Osteoblast (primary cell): Measurements from ENCODE around the gene GRAPL. TPM values are rescaled to one million over a fixed set of nuclear protein-coding genes. Genes with fewer than 3 reads are reported as not detected.
A peak's percentile ranks its signal among the peaks of the same experiment; 100 is the strongest.
"Not testable (repeated sequence)": the region's sequence is repeated elsewhere in the genome, so short reads cannot be mapped to it uniquely, and the experiment has no call there.

ENCODE experiments used
- DNase-seq: peaks from one replicate; pipeline ENCODE4 v3.0.0; 2011; ENCODE audit warnings: low spot score, mixed read lengths; ENCODE audit not compliant: insufficient read length; ENCODE audit errors: missing footprints
- H2AFZ ChIP-seq: 2 replicates; pipeline ENCODE4 v1.6.0; 2011; ENCODE audit warnings: mild to moderate bottlenecking, low read length
- H3K27ac ChIP-seq: 2 replicates; pipeline ENCODE4 v1.5.1; 2011; ENCODE audit warnings: mild to moderate bottlenecking, low read depth, low read length, moderate library complexity
- H3K27me3 ChIP-seq: 2 replicates; pipeline ENCODE4 v1.6.0; 2012; ENCODE audit warnings: mild to moderate bottlenecking, control low read depth, inconsistent platforms, low read length, moderate library complexity; ENCODE audit not compliant: insufficient read depth
- H3K36me3 ChIP-seq: 2 replicates; pipeline ENCODE4 v1.5.1; 2011; ENCODE audit warnings: mild to moderate bottlenecking, low read length, control low read depth, moderate library complexity; ENCODE audit not compliant: insufficient read depth
- H3K4me1 ChIP-seq: 2 replicates; pipeline ENCODE4 v1.5.1; 2011; ENCODE audit warnings: mild to moderate bottlenecking, low read length, control low read depth, moderate library complexity; ENCODE audit not compliant: insufficient read depth
- H3K4me2 ChIP-seq: 2 replicates; pipeline ENCODE4 v1.6.0; 2011; ENCODE audit warnings: mild to moderate bottlenecking, low read length; ENCODE audit not compliant: insufficient read depth
- H3K4me3 ChIP-seq: fragments of 200-600 bp; sonication (generic); 3 replicates; pipeline ENCODE4 v1.5.1; 2012; ENCODE audit warnings: mild to moderate bottlenecking, low read length, inconsistent platforms; ENCODE audit not compliant: insufficient read depth
- H3K79me2 ChIP-seq: 2 replicates; pipeline ENCODE4 v1.6.0; 2012; ENCODE audit warnings: mild to moderate bottlenecking, low read length, control low read depth, inconsistent platforms; ENCODE audit not compliant: insufficient read depth
- H3K9me3 ChIP-seq: 2 replicates; pipeline ENCODE4 v1.5.1; 2011; ENCODE audit warnings: low read depth, low read length, control low read depth
- H4K20me1 ChIP-seq: 2 replicates; pipeline ENCODE4 v1.6.0; 2012; ENCODE audit warnings: mild to moderate bottlenecking, low read length, control low read depth; ENCODE audit not compliant: insufficient read depth
- total RNA-seq: library from RNA; depleted of rRNA; stranded (reverse); fragments of >200 nt; gene quantifications from 2 replicates; pipeline ENCODE4 v1.2.3, GENCODE V29; 2012

Gene GRAPL
- total RNA-seq = not detected in 2 replicates

DNA sequence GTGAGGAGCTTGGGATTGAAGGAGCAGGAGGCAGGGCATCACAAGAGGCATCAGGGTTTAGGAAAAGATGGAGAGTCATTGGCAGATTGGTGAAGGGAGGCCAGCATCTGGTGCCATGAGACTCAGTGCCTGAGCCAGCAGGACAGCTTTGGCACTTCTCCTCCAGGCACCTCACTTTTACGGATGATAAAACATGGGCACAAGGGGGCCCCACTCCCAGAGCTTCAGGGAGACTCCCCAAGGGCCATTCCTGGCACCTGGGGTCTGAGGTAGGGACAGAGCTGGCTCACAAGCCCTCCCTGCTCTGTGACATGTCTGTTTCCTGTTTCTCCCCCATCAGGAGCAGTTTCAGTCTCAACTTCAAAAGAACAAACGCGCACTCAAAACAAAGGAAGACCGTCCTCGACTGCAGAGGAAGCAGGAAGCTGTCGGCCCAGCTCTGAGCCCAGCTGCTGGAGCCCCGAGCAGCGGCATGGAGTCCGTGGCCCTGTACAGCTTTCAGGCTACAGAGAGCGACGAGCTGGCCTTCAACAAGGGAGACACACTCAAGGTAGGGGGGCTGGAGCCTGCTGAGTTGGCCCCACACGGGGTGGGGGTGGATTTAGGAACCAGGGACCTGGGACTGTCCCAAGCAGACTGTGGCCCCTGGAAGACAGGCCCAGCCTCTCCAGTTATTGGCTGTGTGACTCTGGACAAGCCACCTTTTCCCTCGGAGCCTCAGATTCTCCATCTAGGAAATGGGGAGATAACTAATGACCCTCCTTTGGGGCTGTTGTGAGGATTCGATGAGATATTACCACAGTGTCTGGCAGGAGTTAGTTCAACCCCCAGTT is at the start of gene GRAPL:
Gene GRAPL, plus strand, starts transcription at position 442 of the 833 bp plus-strand sequence. Its CDS starts 31 bp downstream, at position 473.
- not testable (repeated sequence) for H3K4me2 ChIP-seq, H3K36me3 ChIP-seq, H3K27me3 ChIP-seq, H2AFZ ChIP-seq, H4K20me1 ChIP-seq, H3K4me1 ChIP-seq, H3K27ac ChIP-seq, H3K9me3 ChIP-seq, H3K79me2 ChIP-seq, DNase-seq, H3K4me3 ChIP-seq

DNA sequence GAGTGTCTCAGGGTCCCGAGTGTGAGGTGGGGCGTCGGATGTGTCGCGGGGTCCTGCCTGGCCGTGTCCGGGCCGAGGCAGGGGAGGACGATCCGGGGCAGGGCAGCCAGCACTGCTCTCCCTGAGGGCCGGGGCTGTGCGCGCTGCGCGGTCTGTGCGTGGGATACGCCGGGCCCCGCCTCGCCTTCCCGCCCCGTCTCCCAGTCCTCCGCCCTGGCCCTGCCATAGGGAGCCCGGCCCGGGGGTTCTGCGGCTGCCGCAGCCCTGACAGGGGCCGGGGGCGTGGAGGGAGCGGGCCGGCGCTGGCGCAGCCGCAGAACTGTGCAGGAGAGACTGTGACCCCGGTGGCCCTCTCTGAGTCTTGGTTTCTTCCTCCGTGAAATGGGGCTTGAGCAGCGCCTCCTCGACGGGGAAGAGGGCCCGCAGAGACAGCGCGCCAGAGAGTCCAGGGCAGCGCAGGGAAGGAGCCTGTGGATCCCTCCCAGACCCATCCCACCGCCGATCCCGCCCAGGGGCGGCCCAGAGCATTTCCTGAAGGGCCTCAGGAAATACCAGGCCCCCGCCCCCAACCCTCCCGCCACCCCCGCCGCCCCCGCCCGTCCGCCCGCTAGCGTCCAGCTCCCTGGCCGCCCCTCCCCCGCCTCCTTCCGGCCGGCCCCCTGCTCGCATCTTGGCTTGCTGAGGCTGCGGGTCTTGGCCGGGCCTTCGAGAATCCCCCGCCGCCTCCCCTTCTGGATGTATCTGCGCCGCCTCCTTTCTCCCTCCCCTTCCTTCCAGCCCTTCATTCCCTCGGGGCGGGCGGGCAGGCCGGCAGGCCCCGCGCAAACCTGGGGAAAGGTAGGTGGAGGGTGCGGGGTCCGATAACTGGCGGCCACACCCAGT is 38.3 kb upstream of the GRAPL start:
- not testable (repeated sequence) for H3K27me3 ChIP-seq, H3K4me3 ChIP-seq, H3K4me1 ChIP-seq, H3K36me3 ChIP-seq, H3K79me2 ChIP-seq, H3K4me2 ChIP-seq, H4K20me1 ChIP-seq, DNase-seq, H3K9me3 ChIP-seq, H2AFZ ChIP-seq, H3K27ac ChIP-seq

DNA sequence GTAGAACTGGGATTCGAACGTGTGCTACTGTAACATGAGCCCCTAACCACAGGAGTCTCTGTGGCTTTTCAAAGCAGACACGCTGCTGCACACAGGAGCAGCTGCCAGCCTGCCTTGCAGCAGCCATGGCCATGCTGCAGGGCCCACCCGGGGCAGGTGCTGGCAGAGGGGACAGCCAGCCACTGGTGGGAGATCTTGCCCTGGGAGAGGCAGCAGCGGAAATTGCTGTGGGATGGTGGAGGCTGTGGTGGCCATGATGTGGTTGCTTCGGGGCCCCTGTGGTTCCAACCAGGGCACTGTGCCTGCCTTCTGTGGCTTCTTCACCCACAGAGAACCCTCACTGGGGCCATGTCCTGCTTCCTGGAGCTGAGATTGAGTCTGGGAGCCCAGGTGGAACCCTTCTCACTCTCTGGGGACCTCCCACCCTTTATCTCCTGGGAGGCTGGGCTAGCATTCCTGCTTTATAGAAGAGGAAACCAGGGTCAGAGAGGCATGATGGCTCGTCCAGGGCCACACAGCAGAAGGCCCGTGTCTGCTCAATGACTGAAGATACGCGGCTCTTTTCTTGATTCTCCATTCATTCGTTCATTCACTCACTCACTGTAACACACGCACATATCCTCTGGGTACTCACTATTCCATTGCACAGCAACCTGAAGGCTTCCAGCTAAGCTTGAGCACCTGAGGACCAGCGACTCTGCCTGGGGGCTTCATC is 37.2 kb upstream of the GRAPL start:
- H4K20me1 ChIP-seq, DNase-seq, H3K4me2 ChIP-seq, H3K4me3 ChIP-seq, H3K27ac ChIP-seq, H3K4me1 ChIP-seq, H3K79me2 ChIP-seq, H3K27me3 ChIP-seq, H2AFZ ChIP-seq, H3K9me3 ChIP-seq, H3K36me3 ChIP-seq: not testable (repeated sequence)

- H3K27ac ChIP-seq = not testable (repeated sequence)
Observed at GRCh38 chr17:19092737-19093683, 34.4 kb upstream of the GRAPL start.

DNA sequence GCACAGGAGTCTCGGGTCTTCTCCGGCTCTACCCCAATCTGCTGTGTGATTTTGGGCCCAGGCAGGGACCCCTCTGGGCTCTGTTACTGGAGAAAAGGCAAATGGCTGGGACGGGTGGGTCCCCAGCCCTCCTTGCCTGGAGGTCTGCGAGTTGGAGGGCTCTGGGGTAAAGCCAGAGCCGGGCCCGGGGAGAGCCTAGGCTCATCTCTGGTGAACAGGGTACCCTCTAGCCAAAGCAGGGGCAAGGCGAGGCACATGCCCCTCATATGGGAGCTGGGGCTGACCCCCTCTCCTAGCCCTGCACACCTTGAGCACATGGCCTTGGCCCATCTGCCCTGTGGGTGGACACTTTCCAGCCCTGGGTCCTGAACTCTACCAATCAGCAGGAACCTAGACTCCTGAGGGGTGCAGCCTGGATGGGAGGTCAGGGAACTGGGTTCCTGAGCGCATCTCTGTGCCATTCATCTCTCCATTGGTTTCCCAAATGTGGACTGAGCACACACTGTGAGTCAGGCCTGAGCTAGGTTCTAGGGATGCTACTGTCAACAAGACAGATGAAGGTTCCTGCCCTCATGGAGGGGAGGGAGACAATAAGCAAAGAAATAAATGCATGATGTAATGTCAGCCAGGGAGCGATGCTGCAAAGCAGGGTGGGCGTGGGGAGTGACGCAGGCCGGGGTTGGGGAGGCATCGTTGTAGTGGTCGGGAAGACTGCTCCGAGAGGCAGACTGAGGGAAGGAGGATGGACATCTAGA is 33.5 kb upstream of the GRAPL start:
- H2AFZ ChIP-seq, H3K9me3 ChIP-seq, DNase-seq, H3K27ac ChIP-seq, H3K27me3 ChIP-seq, H3K4me1 ChIP-seq, H3K79me2 ChIP-seq, H3K4me3 ChIP-seq, H4K20me1 ChIP-seq, H3K36me3 ChIP-seq, H3K4me2 ChIP-seq: not testable (repeated sequence)

More at GRCh38 chr17:19092737-19093683, 34.4 kb upstream of the GRAPL start:
- not testable (repeated sequence) for H3K4me1 ChIP-seq, H3K4me2 ChIP-seq, H3K79me2 ChIP-seq, DNase-seq, H3K9me3 ChIP-seq, H4K20me1 ChIP-seq, H2AFZ ChIP-seq, H3K36me3 ChIP-seq, H3K27me3 ChIP-seq, H3K4me3 ChIP-seq

GRCh38 chr17:19108517-19108916 is 18.9 kb upstream of the GRAPL start:
- not testable (repeated sequence) for H3K9me3 ChIP-seq, H3K36me3 ChIP-seq, DNase-seq, H4K20me1 ChIP-seq, H3K4me2 ChIP-seq, H3K79me2 ChIP-seq, H2AFZ ChIP-seq, H3K4me3 ChIP-seq, H3K27me3 ChIP-seq, H3K4me1 ChIP-seq, H3K27ac ChIP-seq

DNA sequence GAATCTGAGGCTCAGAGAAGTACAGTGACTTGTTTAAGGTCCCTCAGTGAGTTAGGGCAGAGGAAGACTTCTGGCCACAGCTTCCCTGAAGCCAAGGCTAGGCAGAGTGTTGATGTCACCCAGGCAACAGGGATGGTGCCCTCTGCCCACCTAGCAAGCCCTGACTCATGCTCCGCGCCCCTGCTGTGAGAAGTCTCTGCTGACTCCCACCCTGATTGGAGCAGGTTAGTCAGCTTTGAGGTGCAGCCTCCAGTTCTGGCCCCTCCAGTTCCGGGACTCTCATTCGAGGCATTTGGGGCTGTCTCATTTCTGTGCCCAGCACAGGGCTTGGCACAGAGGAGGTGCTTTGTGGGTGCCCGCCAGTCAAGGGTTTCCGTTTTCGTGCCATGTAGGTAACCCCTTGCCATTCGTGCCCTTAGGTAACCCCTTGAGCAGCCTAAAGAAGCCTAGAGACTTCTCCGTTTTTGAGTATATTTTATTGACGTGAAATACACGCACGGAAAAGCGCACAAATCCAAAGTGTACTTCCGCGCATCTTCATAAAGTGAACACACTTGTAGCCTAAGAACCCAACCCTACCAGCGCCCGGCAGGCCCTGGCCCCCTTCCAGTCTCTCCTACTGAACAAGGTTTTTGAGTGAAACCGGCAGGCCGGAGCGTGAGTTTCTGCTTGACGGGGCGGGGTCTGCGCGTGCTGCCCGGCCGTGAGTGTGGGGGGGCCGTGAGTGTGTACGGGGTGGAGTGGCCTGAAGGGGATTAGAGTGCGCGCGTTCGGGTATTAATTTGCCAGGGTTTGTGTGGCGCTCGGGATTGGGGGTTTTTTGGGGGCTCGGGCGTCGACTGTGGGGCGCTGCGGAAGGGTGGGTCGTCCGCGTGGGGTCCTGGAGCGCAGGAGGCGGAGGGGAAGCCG is 16.9 kb upstream of the GRAPL start:
- not testable (repeated sequence) for H3K4me2 ChIP-seq, H3K79me2 ChIP-seq, H2AFZ ChIP-seq, H3K4me1 ChIP-seq, DNase-seq, H3K9me3 ChIP-seq, H3K27ac ChIP-seq, H4K20me1 ChIP-seq, H3K27me3 ChIP-seq, H3K36me3 ChIP-seq
- peak overlapping the region; percentile 58 for H3K4me3 ChIP-seq
